Vein endothelial cell (primary cell): ENCODE measurements around the gene MAP1B. TPM values are rescaled to one million over a fixed set of nuclear protein-coding genes. Genes with fewer than 3 reads are reported as not detected.

Experiments used
- small RNA-seq: library from RNA; depleted of rRNA; stranded (forward); fragments of <200 nt; gene quantifications from one replicate; pipeline ENCODE3, GENCODE V24; 2012
- total RNA-seq: library from RNA; depleted of rRNA; stranded (reverse); fragments of >200 nt; gene quantifications from 2 replicates; pipeline ENCODE4 v1.2.3, GENCODE V29; 2012

The MAP1B gene
- 216 TPM in 2 replicates for total RNA-seq

GRCh38 chr5:72107131-72107900, at the start of gene MAP1B:
Gene MAP1B (plus strand): TSS chr5:72107475. CDS start chr5:72107532, 57 bp downstream.

Small RNAs within 50 kb of the gene (small RNA-seq; reads per million reads assigned to genes)
- gene MIR4803, result 0.11 reads per million

Other genes with a start within 250 kb of the MAP1B start
- gene MRPS27, start 212.8 kb downstream of the MAP1B start, total RNA-seq, result 110 and 111 TPM in 2 replicates
- gene PTCD2, start 212.9 kb downstream of the MAP1B start, total RNA-seq, result 6.2 and 8.4 TPM in 2 replicates